DND-41 (cell line): ENCODE data around the gene DYRK1A.

ENCODE experiments used
- ATAC-seq: fragments of 200-7000 bp; cut with Tn5 transposase; 3 replicates; pipeline ENCODE4 v1.9.1; 2021; ENCODE audit warnings: low read depth; ENCODE audit not compliant: insufficient read depth
- DNase-seq: peaks from one replicate; pipeline ENCODE4 v3.0.0-alpha.2; 2020
- H2AFZ ChIP-seq: 2 replicates; pipeline ENCODE4 v1.6.0; 2012; ENCODE audit warnings: low read depth, low read length
- H3K27ac ChIP-seq: 2 replicates; pipeline ENCODE4 v1.5.1; 2012; ENCODE audit warnings: low read length, inconsistent platforms
- H3K27me3 ChIP-seq: fragments of 200-600 bp; sonication (generic); 2 replicates; pipeline ENCODE4 v1.6.0; 2012; ENCODE audit warnings: low read length, mild to moderate bottlenecking, inconsistent platforms; ENCODE audit not compliant: insufficient read depth, poor library complexity
- H3K36me3 ChIP-seq: 2 replicates; pipeline ENCODE4 v1.5.1; 2012; ENCODE audit warnings: low read length, inconsistent platforms; ENCODE audit not compliant: insufficient read depth
- H3K4me1 ChIP-seq: 2 replicates; pipeline ENCODE4 v1.5.1; 2012; ENCODE audit warnings: mild to moderate bottlenecking, low read length; ENCODE audit not compliant: insufficient read depth
- H3K4me2 ChIP-seq: 2 replicates; pipeline ENCODE4 v1.6.0; 2012; ENCODE audit warnings: mild to moderate bottlenecking, moderate library complexity, low read length, inconsistent platforms; ENCODE audit not compliant: insufficient read depth
- H3K4me3 ChIP-seq, 2 experiments: fragments of 200-600 bp in 1 of 2; shearing (Covaris generic) in 1 of 2; 2 replicates each; pipeline ENCODE4 v1.5.1; 2012 to 2016; ENCODE audit warnings: inconsistent platforms in 2 of 2, low read length in 2 of 2, mild to moderate bottlenecking in 2 of 2, low read depth in 1 of 2, moderate library complexity in 1 of 2
- H3K79me2 ChIP-seq: 2 replicates; pipeline ENCODE4 v1.6.0; 2012; ENCODE audit warnings: low read length, inconsistent platforms; ENCODE audit not compliant: insufficient read depth
- H3K9ac ChIP-seq: 2 replicates; pipeline ENCODE4 v1.6.0; 2012; ENCODE audit warnings: low read depth, mild to moderate bottlenecking, inconsistent platforms, low read length, moderate library complexity
- H3K9me3 ChIP-seq: 2 replicates; pipeline ENCODE4 v1.5.1; 2012; ENCODE audit warnings: low read length, moderate library complexity, mild to moderate bottlenecking, inconsistent platforms; ENCODE audit not compliant: insufficient read depth, severe bottlenecking
- H4K20me1 ChIP-seq: 2 replicates; pipeline ENCODE4 v1.6.0; 2012; ENCODE audit warnings: low read length; ENCODE audit not compliant: insufficient read depth
- CTCF ChIP-seq: IDR thresholded peaks from 2 replicates; pipeline ENCODE4 v1.5.1; 2012; ENCODE audit warnings: borderline replicate concordance, low read length, moderate library complexity, mild to moderate bottlenecking; ENCODE audit not compliant: poor library complexity, severe bottlenecking; ENCODE audit errors: extremely low read depth
- EZH2 ChIP-seq: IDR thresholded peaks from 3 replicates; pipeline ENCODE4 v1.6.1; 2012; ENCODE audit warnings: borderline replicate concordance, low read depth, mild to moderate bottlenecking, moderate library complexity, low read length, inconsistent platforms; ENCODE audit not compliant: severe bottlenecking

DYRK1A gene

DNA sequence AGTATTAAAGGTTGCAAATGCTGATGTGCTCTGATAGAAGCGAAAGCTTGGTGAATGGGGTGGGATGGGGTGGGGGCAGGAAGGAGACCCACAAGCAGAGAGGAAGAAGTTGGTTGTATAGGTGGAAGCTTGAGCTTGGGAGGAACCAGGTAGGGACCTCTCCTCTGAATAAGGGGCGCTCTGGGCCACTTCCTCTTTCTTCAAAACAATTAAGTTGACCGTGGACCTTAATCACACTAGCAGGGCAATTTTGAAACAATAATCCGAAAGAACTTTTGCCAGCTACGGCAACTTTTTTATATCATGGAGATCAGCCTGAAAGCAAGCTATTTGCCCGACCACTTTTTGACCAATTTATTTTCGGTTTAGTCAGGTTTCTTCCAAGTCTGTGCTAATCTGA lies 1.9 kb upstream of the DYRK1A start:
- Histone ChIP-seq H3K27me3 (no peaks in the 10 kb centered on the region), H4K20me1 (peaks cover 20% of the 10 kb centered on the region), H3K9me3 (no peaks in the 10 kb centered on the region), H3K27ac (no peak overlapping the region), H3K4me1 (peaks cover 25% of the 10 kb centered on the region), H3K9ac (peak overlapping the region; percentile 99; the same call in 1 of the 2 replicates), H3K4me2 (peak overlapping the region; percentile 86), H3K36me3 (peaks cover 8% of the 10 kb centered on the region; the same call in 1 of the 2 replicates), H2AFZ (no peak overlapping the region), H3K79me2 (peaks cover 36% of the 10 kb centered on the region), H3K4me3 (no peak overlapping the region)
- no peak for DNase-seq
- TF ChIP-seq EZH2 (no peak), CTCF (no peak)
- ATAC-seq, result no peak

GRCh38 chr21:37365517-37366481 lies 774 bp upstream of the DYRK1A start:
- ATAC-seq (peak; percentile 29), DNase-seq (peak; percentile 65)
- peak overlapping the region; percentile 85 for H2AFZ ChIP-seq
- H3K79me2 ChIP-seq, result peaks cover 47% of the 10 kb centered on the region
- no peaks in the 10 kb centered on the region for H3K9me3 ChIP-seq
- peaks cover 35% of the 10 kb centered on the region for H3K4me1 ChIP-seq
- peak overlapping the region; percentile 99 for H3K9ac ChIP-seq
- peaks cover 30% of the 10 kb centered on the region for H4K20me1 ChIP-seq
- H3K4me2 ChIP-seq, result peak overlapping the region; percentile 86
- peak overlapping the region; percentile 76 for H3K27ac ChIP-seq
- TF ChIP-seq EZH2 (no peak), CTCF (no peak)
- peaks cover 8% of the 10 kb centered on the region; the same call in 1 of the 2 replicates for H3K36me3 ChIP-seq
- no peaks in the 10 kb centered on the region for H3K27me3 ChIP-seq
- H3K4me3 ChIP-seq, result peak overlapping the region; percentile 36 to 67

GRCh38 chr21:37367336-37367702 lies 746 bp downstream of the DYRK1A start:
- Histone ChIP-seq H3K4me3 (peak overlapping the region; percentile 72 to 79; a peak in 3 of 4 replicates), H3K9me3 (no peaks in the 10 kb centered on the region), H3K9ac (peak overlapping the region; percentile 99), H4K20me1 (peaks cover 45% of the 10 kb centered on the region), H3K79me2 (peaks cover 62% of the 10 kb centered on the region), H2AFZ (peak overlapping the region; percentile 79), H3K27ac (peak overlapping the region; percentile 98), H3K36me3 (peaks cover 8% of the 10 kb centered on the region; the same call in 1 of the 2 replicates), H3K27me3 (no peaks in the 10 kb centered on the region), H3K4me2 (peak overlapping the region; percentile 26; the same call in 1 of the 2 replicates), H3K4me1 (peaks cover 50% of the 10 kb centered on the region)
- DNase-seq, result no peak
- TF ChIP-seq CTCF (no peak), EZH2 (no peak)
- no peak for ATAC-seq
